ENCODE measurements around the gene CINP.

CINP gene

GRCh38 chr14:102362545-102363181 lies at the start of gene CINP, which contains the start of gene TECPR2:
TSS of gene CINP (minus strand) at chr14:102362890. CDS start at chr14:102362851, 39 bp downstream.
TSS of gene TECPR2 (plus strand) at chr14:102362941. CDS start at chr14:102376722, 13,781 bp downstream.
- DNase-seq (ENCODE audit: low spot score): peak; percentile 94

- peak; percentile 8 for DNase-seq (ENCODE audit: low spot score)
Observed at GRCh38 chr14:102408724-102409123, 46.0 kb upstream of the CINP start.

- DNase-seq (ENCODE audit: low spot score): no peak
Observed at GRCh38 chr14:102407258-102407657, 44.6 kb upstream of the CINP start.

- no peak for DNase-seq (ENCODE audit: low spot score)
Observed at GRCh38 chr14:102403028-102403427, 40.3 kb upstream of the CINP start.

- no peak for DNase-seq (ENCODE audit: low spot score)
Observed at GRCh38 chr14:102396521-102396920, 33.8 kb upstream of the CINP start.

- DNase-seq (ENCODE audit: low spot score): no peak
Observed at GRCh38 chr14:102394717-102395375, 32.2 kb upstream of the CINP start.

GRCh38 chr14:102392506-102392905 lies 29.8 kb upstream of the CINP start:
- DNase-seq (ENCODE audit: low spot score): no peak

- no peak for DNase-seq (ENCODE audit: low spot score)
Observed at GRCh38 chr14:102390064-102390855, 27.6 kb upstream of the CINP start.

- DNase-seq (ENCODE audit: low spot score): no peak
Observed at GRCh38 chr14:102389246-102389645, 26.6 kb upstream of the CINP start.

- DNase-seq (ENCODE audit: low spot score): no peak
Observed at GRCh38 chr14:102387086-102387485, 24.4 kb upstream of the CINP start.

- no peak for DNase-seq (ENCODE audit: low spot score)
Observed at GRCh38 chr14:102378830-102379229, 16.1 kb upstream of the CINP start.

- no peak for DNase-seq (ENCODE audit: low spot score)
Observed at GRCh38 chr14:102377696-102378095, 15.0 kb upstream of the CINP start.

- no peak for DNase-seq (ENCODE audit: low spot score)
Observed at GRCh38 chr14:102375119-102375518, 12.4 kb upstream of the CINP start.

GRCh38 chr14:102374264-102374663 lies 11.6 kb upstream of the CINP start:
- DNase-seq (ENCODE audit: low spot score): no peak

- DNase-seq (ENCODE audit: low spot score): no peak
Observed at GRCh38 chr14:102373110-102373509, 10.4 kb upstream of the CINP start.

- no peak for DNase-seq (ENCODE audit: low spot score)
Observed at GRCh38 chr14:102371361-102371760, 8.7 kb upstream of the CINP start.

- no peak for DNase-seq (ENCODE audit: low spot score)
Observed at GRCh38 chr14:102370305-102370809, 7.7 kb upstream of the CINP start.

GRCh38 chr14:102363182-102363943 lies 673 bp upstream of the CINP start:
- peak; percentile 51 for DNase-seq (ENCODE audit: low spot score)

- no peak for DNase-seq (ENCODE audit: low spot score)
Observed at GRCh38 chr14:102362084-102362483, 606 bp downstream of the CINP start.

- no peak for DNase-seq (ENCODE audit: low spot score)
Observed at GRCh38 chr14:102360388-102360787, 2.3 kb downstream of the CINP start.

GRCh38 chr14:102359341-102359740 lies 3.3 kb downstream of the CINP start:
- no peak for DNase-seq (ENCODE audit: low spot score)

- no peak for DNase-seq (ENCODE audit: low spot score)
Observed at GRCh38 chr14:102356280-102356679, 6.4 kb downstream of the CINP start.

All from NAMALWA (cell line).